Measurements from ENCODE around the gene F13A1. TPM values are rescaled to one million over a fixed set of nuclear protein-coding genes. Genes with fewer than 3 reads are reported as not detected.

Gene F13A1
- total and polyA plus RNA-seq, 2 donors from 2014 or later = 28.9 to 275 TPM

- intact Hi-C loops (cut with DNase I) = no loop called here
- TF ChIP-seq, protein P1, sequence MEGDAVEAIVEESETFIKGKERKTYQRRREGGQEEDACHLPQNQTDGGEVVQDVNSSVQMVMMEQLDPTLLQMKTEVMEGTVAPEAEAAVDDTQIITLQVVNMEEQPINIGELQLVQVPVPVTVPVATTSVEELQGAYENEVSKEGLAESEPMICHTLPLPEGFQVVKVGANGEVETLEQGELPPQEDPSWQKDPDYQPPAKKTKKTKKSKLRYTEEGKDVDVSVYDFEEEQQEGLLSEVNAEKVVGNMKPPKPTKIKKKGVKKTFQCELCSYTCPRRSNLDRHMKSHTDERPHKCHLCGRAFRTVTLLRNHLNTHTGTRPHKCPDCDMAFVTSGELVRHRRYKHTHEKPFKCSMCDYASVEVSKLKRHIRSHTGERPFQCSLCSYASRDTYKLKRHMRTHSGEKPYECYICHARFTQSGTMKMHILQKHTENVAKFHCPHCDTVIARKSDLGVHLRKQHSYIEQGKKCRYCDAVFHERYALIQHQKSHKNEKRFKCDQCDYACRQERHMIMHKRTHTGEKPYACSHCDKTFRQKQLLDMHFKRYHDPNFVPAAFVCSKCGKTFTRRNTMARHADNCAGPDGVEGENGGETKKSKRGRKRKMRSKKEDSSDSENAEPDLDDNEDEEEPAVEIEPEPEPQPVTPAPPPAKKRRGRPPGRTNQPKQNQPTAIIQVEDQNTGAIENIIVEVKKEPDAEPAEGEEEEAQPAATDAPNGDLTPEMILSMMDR (IDR thresholded peaks at IDR 0.05; ENCODE audit: borderline replicate concordance, extremely low read depth, insufficient read depth) = no peak
- Histone ChIP-seq H3K36me3 (ENCODE audit: control insufficient read depth in 2 of 3, insufficient read depth in 3 of 3, low read length in 3 of 3) (no peaks in the 10 kb centered on the region), H3K27me3 (ENCODE audit: control insufficient read depth, insufficient read depth, low read length) (no peaks in the 10 kb centered on the region), H3K27ac (ENCODE audit: low read depth in 2 of 2, low read length in 2 of 2) (no peak overlapping the region), H3K4me1 (ENCODE audit: control insufficient read depth in 2 of 3, insufficient read depth in 2 of 3, low read depth in 1 of 3, low read length in 3 of 3) (no peaks in the 10 kb centered on the region), H3K9me3 (ENCODE audit: control insufficient read depth in 2 of 3, insufficient read depth in 1 of 3, low read length in 3 of 3) (no peaks in the 10 kb centered on the region), H3K4me3 (ENCODE audit: low read length in 3 of 3) (no peak overlapping the region), H3K9ac (ENCODE audit: low read length in 3 of 3) (no peak overlapping the region)
- no peak for FAIRE-seq
- no peak for DNase-seq
These were observed 43.0 kb downstream of the F13A1 start for GRCh38 chr6:6277413-6277812.

- H3K9ac ChIP-seq (ENCODE audit: low read length in 3 of 3) = no peak overlapping the region
- H3K4me1 ChIP-seq (ENCODE audit: control insufficient read depth in 2 of 3, insufficient read depth in 2 of 3, low read depth in 1 of 3, low read length in 3 of 3) = no peaks in the 10 kb centered on the region
- intact Hi-C loops (cut with DNase I) = no loop called here
- H3K36me3 ChIP-seq (ENCODE audit: control insufficient read depth in 2 of 3, insufficient read depth in 3 of 3, low read length in 3 of 3) = no peaks in the 10 kb centered on the region
- H3K27me3 ChIP-seq (ENCODE audit: control insufficient read depth, insufficient read depth, low read length) = no peaks in the 10 kb centered on the region
- TF ChIP-seq, protein P1 (IDR thresholded peaks at IDR 0.05; ENCODE audit: borderline replicate concordance, extremely low read depth, insufficient read depth) = no peak
- no peak overlapping the region for H3K4me3 ChIP-seq (ENCODE audit: low read length in 3 of 3)
- no peaks in the 10 kb centered on the region for H3K9me3 ChIP-seq (ENCODE audit: control insufficient read depth in 2 of 3, insufficient read depth in 1 of 3, low read length in 3 of 3)
- DNase-seq (no peak), FAIRE-seq (no peak)
- no peak overlapping the region for H3K27ac ChIP-seq (ENCODE audit: low read depth in 2 of 2, low read length in 2 of 2)
These were observed 49.4 kb downstream of the F13A1 start for GRCh38 chr6:6270948-6271535.

DNA sequence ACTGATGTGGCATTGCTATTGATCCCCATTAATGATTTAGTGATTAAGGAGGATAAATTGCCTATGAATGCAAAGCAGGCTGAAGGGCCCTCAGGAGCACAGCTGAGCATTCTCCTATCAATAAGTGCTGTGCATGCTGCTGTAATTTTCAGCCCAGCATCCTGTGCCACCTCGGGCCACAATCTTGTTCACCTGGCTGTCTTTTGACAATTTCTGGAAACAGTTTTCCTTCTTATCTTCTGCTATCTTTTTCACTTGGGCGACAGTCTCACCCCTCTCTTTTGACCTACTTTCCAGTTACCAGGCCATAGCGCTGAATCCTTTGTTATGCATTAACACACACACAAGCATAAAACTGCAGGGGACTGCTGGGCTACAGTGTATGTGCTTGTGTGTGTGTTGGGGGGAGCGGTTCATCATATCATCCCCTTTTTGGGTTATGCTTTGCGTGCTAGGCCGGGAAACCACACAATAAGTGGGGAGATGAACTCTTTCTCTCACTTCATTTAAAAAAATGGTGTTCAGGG is 60.2 kb downstream of the F13A1 start:
- TF ChIP-seq, protein P1 (IDR thresholded peaks at IDR 0.05; ENCODE audit: borderline replicate concordance, extremely low read depth, insufficient read depth) = no peak

More for the DNA sequence above, 60.2 kb downstream of the F13A1 start:
- Histone ChIP-seq H3K36me3 (ENCODE audit: control insufficient read depth in 2 of 3, insufficient read depth in 3 of 3, low read length in 3 of 3) (no peaks in the 10 kb centered on the region), H3K4me1 (ENCODE audit: control insufficient read depth in 2 of 3, insufficient read depth in 2 of 3, low read depth in 1 of 3, low read length in 3 of 3) (peaks cover 0 to 2% (median 0%) of the 10 kb centered on the region in 3 donors), H3K27me3 (ENCODE audit: control insufficient read depth, insufficient read depth, low read length) (no peaks in the 10 kb centered on the region), H3K4me3 (ENCODE audit: low read length in 3 of 3) (no peak overlapping the region), H3K9me3 (ENCODE audit: control insufficient read depth in 2 of 3, insufficient read depth in 1 of 3, low read length in 3 of 3) (no peaks in the 10 kb centered on the region), H3K9ac (ENCODE audit: low read length in 3 of 3) (no peak overlapping the region), H3K27ac (ENCODE audit: low read depth in 2 of 2, low read length in 2 of 2) (no peak overlapping the region)
- no peak for FAIRE-seq
- intact Hi-C loops (cut with DNase I) = no loop called here
- DNase-seq = no peak
